A673 (cell line): ENCODE measurements around the gene MVB12A.

ENCODE experiments used
- CTCF ChIP-seq: fragments of 300-800, 200-600 bp; sonication (generic); conservative IDR thresholded peaks from 2 replicates; pipeline ENCODE4 v1.5.1; 2017; ENCODE audit warnings: low read depth, mild to moderate bottlenecking, antibody characterized with exemption, low read length, moderate library complexity, mixed read lengths
- EZH2 ChIP-seq: fragments of 200-600 bp; sonication (generic); IDR thresholded peaks from 2 replicates; pipeline ENCODE4 v1.6.1; 2017; ENCODE audit warnings: borderline replicate concordance, low read depth, mild to moderate bottlenecking, mixed read lengths, antibody characterized with exemption, low read length; ENCODE audit not compliant: poor library complexity, severe bottlenecking

GRCh38 chr19:17385878-17386611 is 33.8 kb upstream of the MVB12A start:
- TF ChIP-seq CTCF (peak; percentile 91), EZH2 (no peak)
